GM21825 (cell line): ENCODE measurements around the gene MRPL54.
"Not testable (repeated sequence)": the region's sequence is repeated elsewhere in the genome, so short reads cannot be mapped to it uniquely, and the experiment has no call there.

Experiments used
- ATAC-seq: cut with Tn5 transposase; IDR thresholded peaks from one replicate; pipeline ENCODE4 v1.9.1; 2021; ENCODE audit warnings: mild to moderate bottlenecking, moderate library complexity; ENCODE audit not compliant: unreplicated experiment

The MRPL54 gene

DNA sequence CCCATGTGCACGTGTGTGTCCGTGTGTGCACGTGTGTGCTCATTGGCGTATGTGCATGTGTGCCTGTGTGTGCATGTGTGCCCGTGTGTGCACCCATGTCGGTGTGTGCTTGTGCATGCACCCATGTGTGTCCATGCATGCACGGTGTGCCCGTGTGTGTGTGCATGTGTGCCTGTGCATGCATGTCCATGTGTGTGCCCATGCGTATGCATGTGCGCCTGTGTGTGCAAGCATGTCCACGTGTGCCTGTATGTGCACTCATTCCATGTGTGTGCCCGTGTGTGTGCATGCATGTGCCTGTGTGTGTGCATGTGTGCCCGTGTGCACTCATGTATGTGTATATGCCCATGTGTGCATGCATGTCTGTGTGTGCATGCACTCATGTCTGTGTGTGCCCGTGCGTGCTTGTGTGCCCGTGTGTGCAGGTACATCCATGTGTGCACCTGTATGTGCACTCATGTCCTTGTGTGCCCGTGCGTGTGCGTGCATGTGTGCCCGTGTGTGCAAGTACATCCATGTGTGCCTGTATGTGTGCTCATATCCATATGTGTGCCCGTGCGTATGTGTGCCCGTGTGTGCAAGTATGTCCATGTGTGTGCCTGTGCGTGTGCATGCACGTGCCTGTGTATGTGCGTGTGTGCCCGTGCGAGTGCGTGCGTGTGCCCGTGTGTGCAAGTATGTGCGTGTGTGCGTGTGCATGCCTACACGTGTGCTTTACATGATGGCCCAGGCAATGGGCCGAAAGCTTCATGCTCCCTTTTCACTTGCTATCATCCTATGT is 45.3 kb downstream of the MRPL54 start:
- no peak for ATAC-seq

DNA sequence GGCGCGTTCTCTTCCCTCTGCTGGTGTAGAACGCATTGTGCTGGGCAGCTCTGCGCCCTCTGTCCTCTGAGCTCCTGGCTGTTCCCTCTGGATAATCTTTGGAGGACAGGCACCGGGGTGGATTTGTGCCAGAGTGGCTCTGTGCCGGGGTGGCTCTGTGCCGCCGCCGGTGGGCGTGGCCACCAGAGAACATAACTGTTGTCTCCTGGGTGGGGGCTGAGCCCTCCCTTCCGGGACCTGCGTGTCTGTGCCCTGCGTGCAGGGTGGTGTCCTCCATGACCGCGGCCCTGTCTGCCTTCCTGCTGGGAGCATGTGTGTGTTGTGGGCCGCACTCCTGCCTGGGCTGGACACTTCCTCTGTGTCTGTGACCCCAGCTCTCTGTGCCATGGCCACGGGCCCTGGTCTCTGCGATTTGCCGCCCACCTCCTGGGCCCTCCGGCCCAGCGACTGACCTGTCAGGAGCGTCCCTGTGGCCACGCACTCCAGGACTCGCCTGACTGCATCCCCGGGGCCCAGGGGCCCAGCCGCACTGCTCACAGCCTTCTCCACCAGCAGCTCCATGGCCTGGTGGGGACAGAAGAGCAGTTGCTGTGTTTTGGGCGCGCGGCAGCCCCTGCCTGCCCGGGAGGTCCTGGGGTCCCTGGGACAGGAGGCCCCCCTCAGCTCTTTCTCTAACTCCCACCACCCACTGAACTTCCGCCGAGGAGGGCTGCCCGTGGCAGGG is 46.1 kb downstream of the MRPL54 start:
- ATAC-seq = no peak

DNA sequence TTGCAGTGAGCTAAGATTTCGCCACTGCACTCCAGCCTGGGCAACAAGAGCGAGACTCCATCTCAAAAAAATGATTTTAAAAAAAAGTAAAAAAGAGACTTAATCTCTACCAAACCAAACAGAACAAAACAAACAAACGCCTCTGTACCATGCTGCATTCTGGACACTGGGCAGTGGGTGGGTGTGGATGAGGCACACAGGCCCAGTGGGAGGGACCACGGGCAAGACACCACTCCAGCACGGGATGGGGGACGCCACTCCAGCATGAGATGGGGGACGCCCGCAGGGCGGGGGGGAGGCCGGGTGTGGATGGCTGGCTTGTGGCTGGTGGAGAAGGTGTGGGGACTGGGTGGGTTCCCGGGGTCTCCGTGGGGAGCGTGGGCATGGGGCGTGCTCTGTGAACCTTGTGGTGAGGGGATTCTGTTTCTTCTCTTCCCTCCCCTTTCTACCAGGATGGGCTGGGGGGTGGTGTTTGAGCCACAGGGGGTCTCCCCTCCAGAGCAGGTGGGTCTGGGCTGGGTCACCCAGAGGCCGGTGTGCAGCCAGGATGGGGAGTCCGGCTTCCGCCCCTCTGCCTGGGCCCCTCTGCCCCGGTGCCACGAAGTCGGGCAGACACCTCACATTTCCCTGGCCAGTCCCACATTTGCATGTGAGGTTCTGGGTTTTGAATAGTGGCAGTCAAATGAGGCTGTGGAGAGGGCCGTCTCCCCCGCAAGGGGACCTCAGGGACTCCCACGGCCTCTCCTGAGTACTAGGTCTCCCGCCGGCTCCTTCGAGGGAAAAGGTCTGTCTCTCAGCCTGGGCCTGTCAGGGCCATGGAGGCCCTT is 47.6 kb downstream of the MRPL54 start:
- ATAC-seq = no peak

DNA sequence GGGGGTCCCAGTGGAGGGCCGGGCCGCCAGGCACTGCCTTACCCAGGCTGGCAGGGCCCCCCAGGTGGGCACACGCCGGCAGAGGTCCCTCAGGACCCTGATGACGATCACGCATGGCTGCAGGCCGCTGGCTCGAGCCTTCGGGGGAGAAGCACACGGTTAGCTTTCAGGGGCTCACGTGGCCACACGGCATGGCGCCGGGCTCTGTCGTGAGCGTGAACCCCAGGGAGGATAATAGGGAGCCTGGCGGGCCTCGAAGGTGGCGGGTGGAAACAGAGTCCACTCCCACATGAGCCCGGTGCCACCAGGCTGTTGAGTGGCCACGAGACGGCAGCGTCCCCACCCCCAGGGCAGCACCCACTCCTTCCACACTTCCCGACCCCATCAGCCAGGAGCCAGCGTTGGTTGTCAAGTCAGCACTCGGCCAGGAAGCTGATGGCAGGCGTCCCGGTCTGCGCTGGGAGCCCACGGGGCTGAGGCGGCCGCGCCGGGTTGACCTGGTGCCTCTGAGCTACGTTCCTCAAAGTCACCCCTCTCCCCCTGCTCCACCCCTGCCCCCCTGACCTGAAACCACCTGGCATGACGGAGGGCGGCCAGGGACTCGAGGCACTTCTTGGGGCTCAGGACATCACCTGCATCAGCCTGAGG is 48.4 kb downstream of the MRPL54 start:
- no peak for ATAC-seq

DNA sequence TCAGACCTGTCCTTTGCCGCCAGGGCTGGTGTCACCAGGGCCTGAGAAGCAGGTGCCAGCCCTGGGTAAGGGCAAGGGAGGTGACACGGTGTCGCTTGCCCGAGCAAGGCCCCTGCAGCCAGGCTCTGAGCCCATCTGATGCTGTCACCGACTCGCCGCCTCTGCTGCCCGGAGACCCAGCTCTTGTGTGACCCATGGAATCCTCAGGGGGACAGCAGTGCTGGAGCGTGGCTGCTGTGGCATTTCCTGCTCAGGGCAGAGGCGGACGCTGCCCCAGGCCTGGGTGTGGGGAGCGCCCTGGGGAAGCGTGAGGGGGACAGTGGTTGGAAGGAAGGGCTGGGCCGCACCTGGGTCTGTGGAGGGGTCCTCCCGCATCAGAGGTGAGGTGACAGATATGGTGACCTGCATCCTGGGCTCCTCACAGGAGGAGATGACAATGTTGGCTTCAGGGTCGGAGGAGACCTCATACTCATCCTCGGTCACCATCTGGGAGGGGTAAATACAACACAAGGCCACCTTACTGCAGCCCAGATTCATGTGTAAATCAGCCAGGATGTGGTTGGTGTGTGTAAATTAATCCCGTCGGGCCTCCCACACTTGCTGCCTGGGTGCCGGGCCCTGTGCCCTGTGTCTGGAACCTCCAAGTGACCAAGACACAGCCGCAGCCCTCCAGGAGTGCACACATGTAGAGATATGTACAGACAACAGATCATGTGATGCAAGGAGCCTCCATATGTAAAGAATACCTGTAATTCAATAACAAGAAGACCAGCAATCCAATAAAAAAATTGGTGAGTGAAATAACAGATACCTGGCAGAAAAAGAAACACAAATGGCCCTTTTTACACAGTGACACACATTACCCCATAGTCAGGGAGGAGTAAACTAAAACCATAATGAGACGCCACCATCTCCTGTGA is 51.3 kb downstream of the MRPL54 start:
- ATAC-seq = no peak

DNA sequence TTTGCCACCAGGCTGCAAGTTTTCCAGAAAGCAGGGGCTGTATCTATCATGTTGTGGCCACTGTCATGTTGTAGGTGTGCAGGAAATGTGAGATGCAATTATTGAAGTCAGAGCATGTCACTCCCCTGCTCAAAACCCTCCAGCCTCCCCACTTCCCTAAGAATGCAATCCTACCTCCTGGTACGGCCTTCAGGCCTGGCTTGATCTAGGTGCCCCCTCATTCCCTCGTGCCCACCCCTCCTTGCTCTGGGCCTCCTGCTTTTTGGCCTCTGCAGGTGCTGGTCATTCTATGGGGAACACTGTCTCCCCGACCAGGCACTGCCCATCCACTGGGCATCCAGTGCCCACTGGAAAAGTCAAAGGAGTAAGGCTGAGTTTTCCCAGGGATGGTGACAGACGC is 52.2 kb downstream of the MRPL54 start:
- ATAC-seq = no peak

DNA sequence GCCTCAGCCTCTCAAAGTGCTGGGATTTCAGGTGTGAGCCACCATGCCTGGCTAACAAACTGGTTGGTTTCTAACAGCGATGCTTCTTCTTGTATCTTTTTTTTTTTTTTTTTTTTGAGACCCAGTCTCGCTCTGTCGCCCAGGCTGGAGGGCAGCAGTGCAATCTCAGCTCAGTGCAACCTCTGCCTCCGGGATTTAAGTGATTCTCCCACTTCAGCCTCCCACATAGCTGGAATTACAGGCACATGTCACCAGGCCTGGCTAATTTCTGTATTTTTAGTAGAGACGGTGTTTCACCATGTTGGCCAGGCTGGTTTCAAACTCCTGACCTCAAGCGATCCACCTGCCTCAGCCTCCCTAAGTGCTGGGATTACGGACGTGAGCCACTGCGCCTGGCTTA is 53.7 kb downstream of the MRPL54 start:
- ATAC-seq = not testable (repeated sequence)

DNA sequence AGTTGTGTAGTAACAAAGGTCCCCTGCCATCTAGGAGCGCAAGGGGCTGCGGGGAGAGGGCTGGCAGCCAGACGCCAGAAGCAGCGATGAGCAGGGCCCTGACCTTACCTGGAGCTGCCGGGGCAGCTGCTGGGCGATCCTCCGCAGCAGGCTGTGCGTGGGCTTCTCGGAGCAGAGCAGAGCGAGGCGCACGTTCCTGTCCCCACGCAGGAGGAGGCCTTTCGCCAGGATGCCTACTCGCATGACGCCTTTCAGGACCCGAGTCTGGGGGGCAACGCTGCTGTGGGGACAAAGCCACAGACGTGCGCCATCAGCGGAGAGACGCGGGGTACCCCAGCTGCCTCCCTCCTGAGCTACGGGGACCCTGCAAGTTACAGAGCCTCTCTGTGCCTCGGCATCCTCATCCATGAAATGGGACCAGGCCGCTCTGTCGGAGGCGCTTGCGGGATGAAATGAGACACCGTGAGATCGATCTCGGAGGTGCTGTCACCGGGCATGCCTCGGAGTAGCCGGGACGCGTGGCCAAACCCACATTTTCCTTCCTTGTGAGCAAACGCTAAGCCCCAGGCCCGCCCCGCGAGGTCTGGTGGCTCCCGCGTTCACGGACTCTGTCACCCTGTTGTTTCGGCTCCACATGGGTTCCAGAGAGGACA is 54.2 kb downstream of the MRPL54 start:
- no peak for ATAC-seq
